Posterior cingulate gyrus (tissue), 11 donors: ENCODE results near the gene PAK2.
A peak's percentile ranks its signal among the peaks of the same experiment; 100 is the strongest.
"Not testable (repeated sequence)": the region's sequence is repeated elsewhere in the genome, so short reads cannot be mapped to it uniquely, and the experiment has no call there.

ENCODE experiments used
- DNase-seq, 10 donors: peaks; one replicate each; pipeline versions ENCODE4 v3.0.0 to v3.0.0-alpha.2; 2020 to 2021; ENCODE audit warnings: mixed read lengths in 3 of 10
- intact Hi-C: fragments of 100-400 bp; cut with DNase I; formaldehyde crosslinking; loops from one replicate; pipeline ENCODE4 v1.15.1; 2023

The PAK2 gene

GRCh38 chr3:196739671-196740480 lies at the start of gene PAK2:
TSS of gene PAK2 (plus strand) at chr3:196739857. CDS start at chr3:196782647, 42,790 bp downstream.
- intact Hi-C loops, result loop anchor here (5.0 kb wide), 1 partner anchor 127 kb away; the partner anchor contains the start of gene SENP5
- DNase-seq, result peak; percentile 87 to 99 (median 94)

GRCh38 chr3:196689941-196690660 lies 49.6 kb upstream of the PAK2 start:
- peak in 1 of 10 donors; percentile 59 for DNase-seq

GRCh38 chr3:196691386-196691785 lies 48.3 kb upstream of the PAK2 start:
- DNase-seq, result peak in 1 of 10 donors; percentile 20
- intact Hi-C loops, result no loop called here

More at GRCh38 chr3:196689941-196690660, 49.6 kb upstream of the PAK2 start:
- intact Hi-C loops, result no loop called here

- intact Hi-C loops, result no loop called here
- DNase-seq, result no peak
Measured at GRCh38 chr3:196694202-196694638, 45.4 kb upstream of the PAK2 start.

GRCh38 chr3:196694941-196695848 lies 44.5 kb upstream of the PAK2 start:
- intact Hi-C loops, result no loop called here
- no peak for DNase-seq

GRCh38 chr3:196695849-196696226 lies 43.8 kb upstream of the PAK2 start:
- intact Hi-C loops, result no loop called here
- no peak for DNase-seq

GRCh38 chr3:196697270-196697669 lies 42.4 kb upstream of the PAK2 start:
- intact Hi-C loops, result no loop called here

GRCh38 chr3:196699749-196700148 lies 39.9 kb upstream of the PAK2 start:
- intact Hi-C loops, result no loop called here
- DNase-seq, result no peak

More at GRCh38 chr3:196697270-196697669, 42.4 kb upstream of the PAK2 start:
- DNase-seq, result no peak

- DNase-seq, result no peak
- intact Hi-C loops, result no loop called here
Measured at GRCh38 chr3:196700801-196701200, 38.9 kb upstream of the PAK2 start.

GRCh38 chr3:196706327-196706726 lies 33.3 kb upstream of the PAK2 start:
- no peak for DNase-seq
- intact Hi-C loops, result no loop called here

GRCh38 chr3:196706731-196707130 lies 32.9 kb upstream of the PAK2 start:
- intact Hi-C loops, result no loop called here
- no peak for DNase-seq

DNA sequence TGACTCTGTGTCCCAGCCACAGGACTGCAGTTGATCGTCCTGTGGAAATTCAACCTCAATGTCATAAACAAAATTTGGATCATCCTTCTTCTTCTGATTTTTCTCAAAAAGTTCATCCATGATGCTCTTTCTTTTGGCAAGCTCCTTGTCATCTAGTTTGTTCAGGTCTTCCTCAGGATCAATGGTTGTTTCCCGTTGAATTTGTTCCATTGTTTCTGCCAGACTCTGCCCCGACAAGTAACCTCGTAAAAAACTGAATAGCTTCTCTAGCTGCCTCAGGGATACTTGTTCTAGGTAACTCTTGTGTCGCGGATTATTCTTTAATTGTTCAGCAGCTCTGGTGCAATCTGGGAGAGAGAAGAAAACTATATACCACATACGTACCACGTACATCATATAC lies 32.1 kb upstream of the PAK2 start:
- no peak for DNase-seq
- intact Hi-C loops, result no loop called here

GRCh38 chr3:196708467-196708866 lies 31.2 kb upstream of the PAK2 start:
- no peak for DNase-seq
- intact Hi-C loops, result no loop called here

GRCh38 chr3:196711838-196712513 lies 27.7 kb upstream of the PAK2 start, which contains the start of the genes CEP19 and PIGX:
TSS of gene CEP19 (minus strand) at chr3:196712250. CDS start at chr3:196708657, 3,593 bp downstream.
TSS of gene PIGX (plus strand) at chr3:196712377.
- peak; percentile 78 to 99 (median 89) for DNase-seq
- intact Hi-C loops, result loop anchor here (1.0 kb wide), 2 partner anchors 155 to 230 kb away; partner anchors contain the start of genes NCBP2 and SENP5

DNA sequence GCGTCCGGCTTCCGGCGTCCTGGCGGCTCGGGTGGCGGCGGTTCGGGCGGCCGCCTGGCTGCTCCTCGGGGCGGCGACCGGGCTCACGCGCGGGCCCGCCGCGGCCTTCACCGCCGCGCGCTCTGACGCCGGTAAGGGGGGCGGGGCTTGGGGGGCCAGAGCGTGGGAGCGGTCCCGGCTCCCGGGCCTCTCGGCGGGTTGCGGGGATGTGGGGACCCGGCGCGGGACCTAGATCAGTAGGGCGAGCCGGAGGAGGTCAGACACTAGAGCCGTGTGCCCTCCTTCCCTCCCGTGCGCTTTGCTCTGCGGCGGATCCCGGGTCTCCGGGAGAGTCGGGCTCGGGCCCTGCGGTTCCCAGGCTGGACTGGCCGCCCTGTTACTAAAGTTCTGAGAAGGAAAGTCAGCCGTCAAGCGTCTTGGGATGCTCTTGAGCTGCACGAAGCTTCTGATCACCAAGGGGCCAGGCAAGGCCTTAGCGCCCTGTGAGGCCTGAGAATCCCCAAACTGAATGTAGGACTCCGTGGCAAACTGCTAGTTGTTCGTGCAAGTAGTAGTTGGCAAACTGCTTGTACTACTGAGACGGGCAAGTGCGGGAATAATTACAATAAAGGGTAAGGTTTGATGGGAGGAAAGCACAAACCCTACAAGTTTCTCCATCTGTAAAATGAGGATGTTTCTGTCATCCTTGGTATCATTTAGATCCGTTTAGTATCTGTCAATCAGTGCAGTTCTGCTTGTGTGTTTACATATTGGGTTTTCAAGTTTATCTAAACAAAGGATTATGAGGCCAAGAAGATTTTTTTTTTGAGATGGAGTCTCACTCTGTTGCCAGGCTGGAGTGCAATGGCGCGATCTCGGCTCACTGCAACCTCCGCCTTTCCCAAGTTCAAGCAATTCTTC lies 26.9 kb upstream of the PAK2 start:
- peak; percentile 29 to 94 (median 52) for DNase-seq

GRCh38 chr3:196717162-196717561 lies 22.5 kb upstream of the PAK2 start:
- DNase-seq, intact Hi-C loops: not testable (repeated sequence)

More for the DNA sequence above, 26.9 kb upstream of the PAK2 start:
- intact Hi-C loops, result loop anchor here (1.0 kb wide), 2 partner anchors 155 to 230 kb away; partner anchors contain the start of genes NCBP2 and SENP5

GRCh38 chr3:196721097-196721496 lies 18.6 kb upstream of the PAK2 start:
- intact Hi-C loops, result no loop called here
- DNase-seq, result no peak
